GM19467 (cell line): ENCODE results near the gene TAF1L.
"Not testable (repeated sequence)": the region's sequence is repeated elsewhere in the genome, so short reads cannot be mapped to it uniquely, and the experiment has no call there.

Source experiments
- ATAC-seq: cut with Tn5 transposase; IDR thresholded peaks from one replicate; pipeline ENCODE4 v1.9.1; 2021; ENCODE audit warnings: mild to moderate bottlenecking, moderate library complexity; ENCODE audit not compliant: unreplicated experiment

TAF1L gene, protein sequence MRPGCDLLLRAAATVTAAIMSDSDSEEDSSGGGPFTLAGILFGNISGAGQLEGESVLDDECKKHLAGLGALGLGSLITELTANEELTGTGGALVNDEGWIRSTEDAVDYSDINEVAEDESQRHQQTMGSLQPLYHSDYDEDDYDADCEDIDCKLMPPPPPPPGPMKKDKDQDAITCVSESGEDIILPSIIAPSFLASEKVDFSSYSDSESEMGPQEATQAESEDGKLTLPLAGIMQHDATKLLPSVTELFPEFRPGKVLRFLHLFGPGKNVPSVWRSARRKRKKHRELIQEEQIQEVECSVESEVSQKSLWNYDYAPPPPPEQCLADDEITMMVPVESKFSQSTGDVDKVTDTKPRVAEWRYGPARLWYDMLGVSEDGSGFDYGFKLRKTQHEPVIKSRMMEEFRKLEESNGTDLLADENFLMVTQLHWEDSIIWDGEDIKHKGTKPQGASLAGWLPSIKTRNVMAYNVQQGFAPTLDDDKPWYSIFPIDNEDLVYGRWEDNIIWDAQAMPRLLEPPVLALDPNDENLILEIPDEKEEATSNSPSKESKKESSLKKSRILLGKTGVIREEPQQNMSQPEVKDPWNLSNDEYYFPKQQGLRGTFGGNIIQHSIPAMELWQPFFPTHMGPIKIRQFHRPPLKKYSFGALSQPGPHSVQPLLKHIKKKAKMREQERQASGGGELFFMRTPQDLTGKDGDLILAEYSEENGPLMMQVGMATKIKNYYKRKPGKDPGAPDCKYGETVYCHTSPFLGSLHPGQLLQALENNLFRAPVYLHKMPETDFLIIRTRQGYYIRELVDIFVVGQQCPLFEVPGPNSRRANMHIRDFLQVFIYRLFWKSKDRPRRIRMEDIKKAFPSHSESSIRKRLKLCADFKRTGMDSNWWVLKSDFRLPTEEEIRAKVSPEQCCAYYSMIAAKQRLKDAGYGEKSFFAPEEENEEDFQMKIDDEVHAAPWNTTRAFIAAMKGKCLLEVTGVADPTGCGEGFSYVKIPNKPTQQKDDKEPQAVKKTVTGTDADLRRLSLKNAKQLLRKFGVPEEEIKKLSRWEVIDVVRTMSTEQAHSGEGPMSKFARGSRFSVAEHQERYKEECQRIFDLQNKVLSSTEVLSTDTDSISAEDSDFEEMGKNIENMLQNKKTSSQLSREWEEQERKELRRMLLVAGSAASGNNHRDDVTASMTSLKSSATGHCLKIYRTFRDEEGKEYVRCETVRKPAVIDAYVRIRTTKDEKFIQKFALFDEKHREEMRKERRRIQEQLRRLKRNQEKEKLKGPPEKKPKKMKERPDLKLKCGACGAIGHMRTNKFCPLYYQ (N-terminal part only)

DNA sequence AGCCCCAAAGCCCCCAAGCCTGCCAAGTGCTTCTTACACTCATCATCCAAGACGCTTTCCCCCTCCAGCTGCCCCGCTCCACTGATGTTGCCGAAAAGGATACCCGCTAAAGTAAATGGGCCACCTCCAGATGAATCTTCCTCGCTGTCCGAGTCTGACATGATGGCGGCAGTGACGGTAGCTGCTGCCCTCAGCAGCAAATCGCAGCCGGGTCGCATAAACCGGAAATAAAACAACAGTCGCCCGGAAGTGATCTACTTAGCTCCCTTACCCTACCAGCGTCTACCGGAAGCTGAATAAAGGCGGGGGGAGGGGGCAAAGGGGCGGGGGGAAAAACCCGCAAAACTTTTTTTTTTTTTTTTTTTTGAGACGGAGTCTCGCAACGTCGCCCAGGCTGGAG is at the start of gene TAF1L:
Gene TAF1L, minus strand, starts transcription at position 308 of the 400 bp plus-strand sequence. Its CDS starts 90 bp downstream, at position 218.
- ATAC-seq, result no peak

DNA sequence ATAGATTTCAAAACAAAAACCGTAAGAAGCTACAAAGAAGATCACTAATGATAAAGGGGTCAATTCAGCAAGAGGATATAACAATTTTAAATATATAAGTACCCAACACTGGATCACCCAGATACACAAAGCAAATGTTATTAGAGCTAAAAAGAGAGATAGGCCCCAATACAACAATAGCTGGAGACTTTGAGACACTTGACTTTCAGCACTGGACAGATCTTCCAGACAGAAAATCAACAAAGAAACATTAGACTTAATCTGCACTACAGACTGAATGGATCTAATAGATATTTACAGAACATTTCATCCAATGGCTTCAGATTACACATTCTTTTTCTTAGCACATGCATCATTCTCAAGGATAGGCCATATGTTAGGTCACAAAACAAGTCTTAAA is 46.3 kb upstream of the TAF1L start:
- no peak for ATAC-seq

DNA sequence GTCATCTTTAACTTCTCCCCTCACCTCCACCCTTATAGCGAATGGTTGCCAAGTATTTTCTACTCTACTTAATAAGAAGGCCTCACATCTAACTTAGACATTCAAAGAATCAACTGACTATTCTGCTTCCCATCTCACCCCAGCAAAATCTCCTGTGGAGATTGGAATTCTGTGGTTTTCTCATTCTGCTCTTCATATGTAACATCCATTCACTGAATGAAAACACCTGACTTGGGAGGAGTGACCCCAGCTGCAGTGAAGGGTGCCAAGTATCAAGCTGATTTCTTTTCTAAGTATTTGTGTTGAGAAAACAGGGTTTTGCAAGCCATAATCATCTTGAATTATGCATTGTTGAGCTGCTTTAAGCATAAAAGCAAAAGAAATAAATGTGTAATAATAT is 42.5 kb upstream of the TAF1L start:
- ATAC-seq, result no peak

DNA sequence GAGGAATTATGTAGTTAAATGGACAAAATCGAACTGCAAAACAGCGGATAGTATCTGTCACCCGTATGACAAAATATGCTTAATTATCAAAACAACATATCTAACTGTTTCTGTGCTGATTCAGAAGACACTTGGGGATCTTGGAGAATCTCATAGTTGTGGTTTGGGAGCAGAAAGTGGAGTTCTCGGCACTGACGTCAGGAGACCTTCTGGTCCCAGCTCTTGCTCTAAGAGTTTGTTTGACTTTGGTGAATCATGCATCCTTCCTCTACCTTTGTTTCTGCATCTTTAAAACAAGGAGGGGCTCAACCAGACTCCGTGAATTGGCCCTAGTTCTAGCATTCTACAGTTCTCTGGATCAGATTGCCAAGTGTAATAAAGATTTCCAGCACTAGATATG is 37.0 kb upstream of the TAF1L start:
- ATAC-seq, result no peak

DNA sequence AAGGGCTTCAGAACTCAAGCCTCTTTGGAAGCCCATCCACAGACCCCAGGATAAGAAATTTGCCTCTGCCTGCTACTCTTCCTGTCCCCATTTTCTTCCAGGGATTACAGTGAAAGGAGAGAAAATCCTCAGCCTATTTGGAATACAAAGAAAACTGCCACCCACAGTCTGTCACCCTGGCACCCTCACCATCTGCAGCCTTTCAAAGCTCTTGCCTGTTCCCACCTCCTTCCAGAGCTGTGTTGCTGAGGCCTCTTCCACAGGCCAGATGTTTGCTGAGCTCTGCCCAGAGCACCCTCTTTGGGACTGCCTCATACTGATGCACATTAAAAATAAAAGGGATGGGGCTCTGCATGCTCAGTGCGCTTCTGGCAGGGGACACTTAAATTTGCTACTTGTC is 35.9 kb upstream of the TAF1L start:
- ATAC-seq, result no peak

DNA sequence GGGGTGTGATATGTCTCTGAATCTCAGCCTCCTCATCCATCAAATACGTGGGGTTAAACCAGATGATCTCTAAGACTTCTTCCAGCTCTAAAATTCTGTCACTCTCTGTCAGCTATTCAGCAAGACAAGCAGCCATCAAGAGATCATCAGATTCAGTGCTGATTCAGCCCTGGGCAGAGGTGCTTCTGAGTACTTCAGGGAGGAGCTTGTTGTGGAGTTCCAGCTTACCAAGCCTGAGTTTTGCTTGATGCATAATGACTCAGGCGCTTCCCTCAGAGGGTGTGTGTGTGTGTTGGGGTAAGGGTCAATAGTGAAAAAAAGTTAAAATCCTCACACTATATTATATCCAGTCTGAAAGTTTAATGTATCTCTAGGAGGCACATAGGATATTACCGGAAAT is 29.6 kb upstream of the TAF1L start:
- no peak for ATAC-seq

DNA sequence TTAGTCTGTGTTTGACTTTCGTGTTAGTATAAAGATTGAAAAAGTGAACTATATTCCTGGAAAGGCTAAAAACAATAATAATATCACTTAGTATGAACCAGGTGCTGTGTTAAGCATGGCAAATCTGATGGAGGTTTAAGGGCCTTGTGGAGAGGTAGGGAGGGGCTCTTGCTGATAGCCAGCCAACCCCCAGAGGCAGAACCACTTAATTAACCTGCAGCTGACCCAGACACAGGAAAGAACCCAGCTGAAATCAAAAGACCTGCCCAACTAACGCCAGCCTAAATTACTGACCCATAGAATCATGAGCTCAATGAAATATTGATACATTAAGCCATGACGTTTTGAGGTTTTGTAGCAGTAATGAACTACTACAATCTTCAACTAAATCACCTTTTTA is 28.3 kb upstream of the TAF1L start:
- ATAC-seq, result no peak

DNA sequence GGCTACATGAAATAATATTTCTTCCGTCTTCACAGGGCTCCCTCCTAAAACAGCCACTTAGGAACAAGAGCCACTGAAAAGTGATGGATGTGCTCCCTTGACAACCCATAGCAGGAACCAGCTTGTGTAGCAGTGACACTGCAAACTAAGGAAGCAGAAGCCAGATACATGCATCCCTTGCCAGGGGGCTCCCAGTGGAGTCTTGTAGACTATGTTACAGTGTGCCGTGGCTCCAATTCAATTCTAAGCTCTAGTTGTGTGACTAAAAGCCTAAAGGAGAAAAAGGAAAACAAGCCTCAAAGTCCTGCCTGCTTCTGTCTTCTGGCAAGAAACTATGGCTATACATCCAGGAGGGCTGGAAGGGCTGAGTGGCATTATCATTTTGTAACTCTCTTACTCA is 12.2 kb upstream of the TAF1L start:
- ATAC-seq, result no peak

DNA sequence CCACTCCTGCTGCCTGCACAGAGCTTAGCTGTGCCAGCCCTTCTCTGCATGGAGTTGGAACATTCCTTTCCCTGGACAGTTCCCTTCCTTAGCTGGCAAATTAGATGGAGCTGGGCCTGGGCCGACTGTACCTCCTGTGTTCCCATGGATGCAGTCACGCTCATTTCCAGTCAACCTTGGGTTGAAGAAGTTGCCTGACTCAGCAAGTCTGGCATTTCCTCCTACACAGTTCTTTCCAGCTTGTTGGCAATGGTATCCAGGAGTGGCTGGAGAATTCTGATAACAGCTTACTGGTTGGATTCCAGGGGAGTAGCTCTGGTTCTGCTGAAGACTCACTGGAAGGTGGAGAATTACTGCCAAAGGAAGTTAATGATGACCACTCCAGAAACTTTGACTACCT is 9.2 kb upstream of the TAF1L start:
- ATAC-seq, result no peak

DNA sequence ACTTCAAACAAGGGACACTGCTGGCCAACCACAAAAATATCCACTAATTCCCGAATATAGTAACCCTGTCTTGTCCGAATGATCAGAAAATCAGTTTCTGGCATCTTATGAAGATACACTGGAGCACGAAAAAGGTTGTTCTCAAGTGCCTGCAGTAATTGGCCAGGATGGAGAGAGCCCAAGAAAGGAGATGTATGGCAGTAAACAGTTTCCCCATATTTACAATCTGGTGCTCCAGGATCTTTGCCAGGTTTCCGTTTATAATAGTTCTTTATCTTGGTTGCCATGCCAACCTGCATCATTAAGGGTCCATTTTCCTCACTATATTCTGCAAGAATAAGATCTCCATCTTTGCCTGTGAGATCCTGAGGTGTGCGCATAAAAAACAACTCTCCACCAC is 2.3 kb downstream of the TAF1L start:
- ATAC-seq, result not testable (repeated sequence)

DNA sequence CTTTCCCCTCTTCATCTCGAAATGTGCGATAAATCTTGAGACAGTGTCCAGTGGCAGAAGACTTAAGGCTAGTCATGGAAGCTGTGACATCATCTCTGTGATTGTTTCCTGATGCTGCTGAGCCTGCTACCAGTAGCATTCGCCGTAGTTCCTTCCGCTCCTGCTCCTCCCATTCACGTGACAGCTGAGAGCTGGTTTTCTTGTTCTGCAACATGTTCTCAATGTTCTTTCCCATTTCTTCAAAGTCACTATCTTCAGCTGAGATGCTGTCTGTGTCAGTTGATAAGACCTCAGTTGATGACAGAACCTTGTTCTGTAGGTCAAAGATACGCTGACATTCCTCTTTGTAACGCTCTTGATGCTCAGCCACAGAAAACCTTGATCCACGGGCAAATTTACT is 3.5 kb downstream of the TAF1L start:
- no peak for ATAC-seq

DNA sequence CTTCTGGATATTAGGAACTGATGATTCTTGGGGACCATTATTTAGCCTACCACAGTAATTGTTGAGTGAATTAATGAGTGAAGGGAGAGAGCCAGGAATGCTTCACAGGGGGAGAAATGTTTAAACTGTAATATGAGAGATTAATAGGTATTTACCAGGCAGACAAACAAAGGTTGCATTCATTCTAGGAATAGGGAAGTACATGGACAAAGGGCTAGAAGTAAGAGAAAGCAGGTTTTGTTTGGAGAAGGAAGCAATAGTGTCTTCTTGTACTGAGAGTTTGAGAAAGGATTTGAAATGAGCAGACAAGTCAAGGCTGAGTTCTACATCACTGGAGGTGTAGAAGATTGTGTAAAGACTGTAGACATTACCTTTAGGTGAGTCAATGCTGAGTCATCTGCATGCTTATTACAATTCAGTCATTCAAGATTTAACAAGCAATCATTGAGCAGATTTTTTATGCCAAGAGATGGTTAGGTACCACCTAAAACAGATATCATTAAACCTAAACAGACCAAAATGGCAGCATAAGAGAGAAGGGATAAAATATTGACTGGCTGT is 8.0 kb downstream of the TAF1L start:
- ATAC-seq, result no peak

DNA sequence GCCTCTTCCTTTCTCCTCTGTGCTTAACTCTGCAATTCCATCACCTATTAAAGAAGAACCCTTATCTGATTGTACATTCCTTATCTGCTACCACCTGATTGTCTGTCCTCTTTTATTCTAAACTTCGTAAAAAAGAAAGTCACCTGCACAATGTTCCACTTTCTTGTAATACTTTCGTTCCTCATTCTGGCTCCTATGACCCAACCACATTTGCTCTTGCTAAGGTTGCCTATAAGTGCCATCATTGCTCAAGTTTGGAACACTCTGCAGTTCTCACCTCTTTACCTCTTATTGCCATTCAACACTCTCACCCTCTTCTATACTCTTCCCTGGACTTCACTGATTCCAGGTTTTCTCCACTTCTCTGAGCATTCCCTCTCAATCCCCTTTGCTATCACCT is 10.1 kb downstream of the TAF1L start:
- ATAC-seq, result no peak

DNA sequence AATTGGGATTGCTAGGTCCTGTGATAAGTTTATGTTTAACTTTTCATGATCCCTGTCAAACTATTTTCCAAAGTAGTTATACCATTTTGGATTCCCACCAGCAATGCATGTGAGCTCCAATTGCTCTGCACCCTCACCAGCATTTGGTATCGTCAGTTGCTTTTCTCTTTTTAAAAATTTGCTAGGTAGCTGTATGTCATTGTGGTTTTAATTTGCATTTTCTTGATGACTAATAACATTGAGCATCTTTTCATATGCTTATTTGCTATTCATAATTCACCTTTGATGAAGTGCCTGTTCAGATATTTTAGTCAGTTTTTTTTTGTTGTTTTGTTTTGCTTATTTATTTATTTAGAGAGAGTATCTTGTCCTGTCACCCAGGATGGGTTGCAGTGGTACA is 12.5 kb downstream of the TAF1L start:
- no peak for ATAC-seq

DNA sequence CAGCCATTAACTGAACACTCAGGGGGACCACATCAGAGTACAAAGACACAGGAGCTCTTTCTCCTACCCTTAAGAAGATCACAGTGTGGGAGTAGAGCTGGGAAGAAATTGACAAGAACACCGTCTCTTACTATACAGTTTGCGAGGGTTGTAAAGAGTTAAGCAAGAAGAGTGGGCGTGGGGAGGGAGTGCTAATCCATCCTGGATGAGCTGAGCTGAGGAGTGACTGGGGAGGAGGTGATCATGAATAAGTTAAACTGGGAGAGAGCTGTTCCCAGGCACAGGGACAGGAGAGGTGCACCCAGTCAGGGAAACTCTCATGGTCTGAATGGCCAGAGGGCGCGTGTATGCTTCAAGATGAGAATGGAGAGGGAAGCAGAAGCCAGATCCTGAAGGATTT is 17.2 kb downstream of the TAF1L start:
- no peak for ATAC-seq

DNA sequence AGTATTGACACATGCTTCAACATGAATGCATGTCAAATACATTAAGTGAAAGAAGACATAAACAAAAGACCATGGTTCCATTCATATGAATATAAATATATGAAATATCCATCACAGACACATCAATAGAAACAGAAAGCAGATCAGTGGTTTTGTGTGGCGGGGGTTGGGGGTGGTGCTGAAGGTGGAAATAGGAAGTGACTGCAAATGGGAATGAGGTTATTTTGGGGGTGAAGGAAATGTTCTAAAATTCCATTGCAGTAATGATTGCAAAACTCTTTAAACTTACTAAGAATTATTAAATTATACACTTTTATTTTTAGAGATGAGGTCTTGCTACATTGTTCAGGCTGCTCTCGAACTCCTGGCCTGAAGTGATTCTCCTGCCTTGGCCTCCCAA is 28.7 kb downstream of the TAF1L start:
- ATAC-seq, result no peak

DNA sequence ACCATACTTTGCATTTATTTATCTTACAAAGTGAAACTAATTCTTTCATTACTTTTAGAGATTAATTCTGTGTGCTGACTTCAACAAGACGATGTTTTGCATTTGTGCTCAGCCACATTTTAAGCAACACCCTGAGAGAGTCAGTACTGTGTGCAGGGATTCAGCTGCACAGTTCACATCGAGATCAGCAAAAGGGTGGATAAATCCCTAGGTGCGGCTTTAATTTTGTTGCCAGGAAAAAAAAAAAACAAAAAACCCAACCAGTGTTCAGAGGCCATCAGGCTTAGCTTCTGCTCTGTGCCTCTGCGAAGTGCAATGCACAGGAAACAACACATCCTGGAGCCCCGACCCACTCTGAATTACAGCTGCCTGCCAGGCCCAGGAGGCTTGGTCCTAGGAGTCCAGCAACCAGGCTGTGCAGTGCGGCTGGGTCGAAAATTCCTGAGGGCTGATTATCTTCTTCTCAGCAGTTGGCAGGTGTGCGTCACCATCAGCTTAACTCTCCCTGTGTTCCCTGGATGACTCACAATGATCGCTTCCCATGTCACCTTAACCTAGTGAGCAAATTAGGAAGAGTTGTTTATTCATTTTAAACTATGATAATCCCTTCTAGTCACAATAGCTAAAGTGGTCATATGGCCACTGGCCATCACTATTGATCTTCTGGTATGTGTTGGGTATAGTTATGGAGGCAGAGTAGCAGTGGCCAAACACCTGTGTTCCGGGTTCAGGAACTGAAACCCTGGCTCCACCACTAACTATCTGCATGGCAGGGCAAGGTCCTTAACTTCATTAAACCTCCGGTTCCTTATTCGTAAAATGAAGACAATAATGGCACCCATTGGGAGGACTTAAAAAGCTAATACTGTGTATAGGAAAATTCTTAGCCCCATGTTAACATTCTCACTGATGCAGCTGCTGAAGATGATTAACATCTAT is 31.3 kb downstream of the TAF1L start:
- peak; percentile 82 for ATAC-seq

DNA sequence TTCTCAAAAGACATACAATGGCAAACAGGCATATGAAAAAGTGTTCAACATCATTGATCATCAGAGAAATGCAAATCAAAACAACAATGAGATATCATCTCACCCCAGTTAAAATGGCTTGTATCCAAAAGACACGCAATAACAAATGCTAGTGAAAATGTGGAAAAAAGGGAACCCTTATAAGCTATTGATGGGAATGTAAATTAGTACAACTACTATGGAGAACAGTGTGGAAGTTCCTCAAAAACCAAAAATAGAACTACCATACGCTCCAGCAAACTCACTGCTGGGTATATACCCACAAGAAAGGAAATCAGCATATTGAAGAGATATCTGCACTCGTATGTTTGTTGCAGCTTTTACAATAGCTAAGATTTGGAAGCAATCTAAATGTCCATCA is 36.4 kb downstream of the TAF1L start:
- ATAC-seq, result not testable (repeated sequence)

DNA sequence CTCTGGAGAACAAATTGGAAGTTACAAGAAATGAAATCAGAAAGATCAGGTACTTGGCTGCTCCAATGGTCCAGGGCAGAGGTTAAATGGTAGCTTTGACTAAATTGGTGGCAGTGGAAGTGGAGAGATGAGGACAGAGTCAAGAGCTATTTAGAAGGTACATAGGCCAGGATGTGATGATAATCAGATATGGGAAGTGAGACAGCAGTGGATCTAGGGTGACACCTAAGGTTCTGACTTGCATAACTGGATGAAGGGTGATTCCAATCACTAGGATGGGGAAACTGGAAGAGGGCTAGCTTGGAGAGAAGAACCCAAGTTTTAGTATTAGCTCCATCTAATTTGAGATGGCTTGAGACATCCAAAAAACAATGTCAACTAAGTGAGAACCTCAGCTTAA is 38.5 kb downstream of the TAF1L start:
- no peak for ATAC-seq
